Panc1 (cell line): ENCODE results near the gene CHMP6. TPM values are rescaled to one million over a fixed set of nuclear protein-coding genes. Genes with fewer than 3 reads are reported as not detected.

Experiments
- ATAC-seq: fragments of 200-7000 bp; cut with Tn5 transposase; 2 replicates; pipeline ENCODE4 v1.9.1; 2020; ENCODE audit warnings: mild to moderate bottlenecking, moderate library complexity
- BruUV-seq: library from RNA; stranded (reverse); fragments of 400-500 nt; replicated peaks from 2 replicates; lab custom pipeline; 2021; lab: Mats Ljungman, UMichigan
- CTCF ChIA-PET: fragments of 300-600 bp; sonication (Branson Sonifier 250); formaldehyde crosslinking; loops from one replicate; lab custom pipeline; 2022; ENCODE audit warnings: antibody characterized with exemption; lab: Charles Lee
- POLR2A ChIA-PET: fragments of 300-600 bp; sonication (Branson Sonifier 250); formaldehyde crosslinking; loops from one replicate; lab custom pipeline; 2022; ENCODE audit warnings: antibody characterized with exemption; lab: Charles Lee
- DNase-seq: peaks from one replicate; pipeline ENCODE4 v3.0.0-alpha.2; 2010; ENCODE audit warnings: low read depth, low spot score
- H3K27ac ChIP-seq: 2 replicates; pipeline ENCODE4 v1.5.1; 2011; ENCODE audit warnings: mild to moderate bottlenecking, low read length, inconsistent platforms
- H3K27me3 ChIP-seq: fragments of 200-500 bp; sonication (Bioruptor generic); 2 replicates; pipeline ENCODE4 v1.6.0; 2014; ENCODE audit warnings: low read length, inconsistent platforms; ENCODE audit not compliant: control insufficient read depth, insufficient read depth
- H3K36me3 ChIP-seq: fragments of 200-500 bp; sonication (Bioruptor generic); 2 replicates; pipeline ENCODE4 v1.5.1; 2014; ENCODE audit warnings: inconsistent platforms, mild to moderate bottlenecking, low read length, moderate library complexity; ENCODE audit not compliant: control insufficient read depth, insufficient read depth
- H3K4me1 ChIP-seq: 2 replicates; pipeline ENCODE4 v1.5.1; 2011; ENCODE audit warnings: inconsistent platforms, mild to moderate bottlenecking, low read length, moderate library complexity; ENCODE audit not compliant: control insufficient read depth, insufficient read depth
- H3K4me3 ChIP-seq, 2 experiments: 2 replicates each; pipeline ENCODE4 v1.5.1; 2011 to 2012; ENCODE audit warnings: low read depth in 2 of 2, low read length in 2 of 2, mild to moderate bottlenecking in 2 of 2, inconsistent platforms in 1 of 2, moderate library complexity in 1 of 2
- H3K9me3 ChIP-seq: fragments of 200-500 bp; sonication (Bioruptor generic); 2 replicates; pipeline ENCODE4 v1.5.1; 2014; ENCODE audit warnings: low read depth, mild to moderate bottlenecking, inconsistent platforms, low read length, moderate library complexity; ENCODE audit not compliant: control insufficient read depth, insufficient read depth
- POLR2AphosphoS5 ChIP-seq: IDR thresholded peaks from 2 replicates; pipeline ENCODE4 v1.6.1; 2012; ENCODE audit warnings: mild to moderate bottlenecking, low read depth, low read length, moderate library complexity
- SIN3A ChIP-seq: IDR thresholded peaks from 2 replicates; pipeline ENCODE4 v1.6.1; 2012; ENCODE audit warnings: low read depth, mild to moderate bottlenecking, low read length, moderate library complexity, borderline replicate concordance; ENCODE audit not compliant: insufficient read depth
- TCF7L2 ChIP-seq: IDR thresholded peaks from 2 replicates; pipeline ENCODE4 v1.6.1; 2011; ENCODE audit warnings: mild to moderate bottlenecking, low read depth, low read length, inconsistent platforms
- in situ Hi-C: cut with HindIII; loops from 2 replicates; pipeline ENCODE4 v1.10.0; 2016; ENCODE audit warnings: low sequenced_read_pairs, low pct_unique_long_range_greater_than_20kb
- intact Hi-C: fragments of 100-400 bp; cut with micrococcal nuclease; formaldehyde crosslinking; loops from one replicate; pipeline ENCODE4 v1.10.0; 2022; ENCODE audit not compliant: unreplicated experiment
- total RNA-seq: library from RNA; stranded (reverse); gene quantifications from one replicate; pipeline ENCODE4 v1.2.1, GENCODE V29; 2021; ENCODE audit not compliant: unreplicated experiment
- TF ChIP-seq, protein P1 (sequence below), 2 experiments: IDR thresholded peaks; 2 replicates each; pipeline ENCODE4 v1.6.1; 2011 to 2012; ENCODE audit warnings: low read depth in 2 of 2, control low read depth in 1 of 2, low read length in 1 of 2, mild to moderate bottlenecking in 1 of 2, moderate library complexity in 1 of 2; ENCODE audit not compliant: insufficient read depth in 1 of 2
- TF ChIP-seq, protein P2 (sequence below): fragments of 450-650 bp; IDR thresholded peaks from 2 replicates; pipeline ENCODE4 v1.5.1; 2017; ENCODE audit warnings: mild to moderate bottlenecking

Gene CHMP6
- total RNA-seq, 1 experiment from 2014 or later = 43.7 TPM

DNA sequence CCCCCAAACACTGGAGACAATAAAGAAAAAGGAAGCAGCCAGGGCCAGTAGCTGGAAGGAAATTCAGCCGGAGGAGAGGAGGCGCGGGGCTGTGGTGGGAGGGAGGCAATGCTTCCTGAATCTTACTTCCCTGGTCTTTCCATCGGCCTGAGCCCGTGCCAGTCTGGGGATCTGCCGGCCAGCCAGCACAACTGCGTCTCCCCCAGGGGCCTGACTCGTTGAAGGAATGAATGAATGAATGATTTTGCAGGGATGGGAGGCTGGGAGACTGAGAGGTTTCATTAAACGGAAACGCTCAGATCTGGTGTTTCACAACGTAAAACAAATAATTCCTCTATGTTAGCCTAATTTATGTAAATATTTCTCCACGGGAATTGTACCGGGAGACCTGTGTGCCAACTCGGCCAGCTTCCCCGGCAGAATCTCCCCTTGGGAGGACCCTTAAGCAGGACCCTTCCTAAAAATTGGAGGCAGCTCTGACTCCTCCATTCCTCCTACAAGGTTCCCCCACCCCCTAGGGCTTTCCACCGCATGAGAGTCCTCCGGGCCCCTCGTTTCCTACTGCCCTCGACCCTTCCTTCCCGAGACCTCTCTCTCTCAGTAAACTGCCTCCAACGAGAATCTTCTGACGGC, 42.0 kb downstream of the CHMP6 start:
- in situ Hi-C loops = no loop called here
- H3K27me3 ChIP-seq = no peaks in the 10 kb centered on the region
- no peaks in the 10 kb centered on the region for H3K9me3 ChIP-seq
- TF ChIP-seq, protein P1, sequence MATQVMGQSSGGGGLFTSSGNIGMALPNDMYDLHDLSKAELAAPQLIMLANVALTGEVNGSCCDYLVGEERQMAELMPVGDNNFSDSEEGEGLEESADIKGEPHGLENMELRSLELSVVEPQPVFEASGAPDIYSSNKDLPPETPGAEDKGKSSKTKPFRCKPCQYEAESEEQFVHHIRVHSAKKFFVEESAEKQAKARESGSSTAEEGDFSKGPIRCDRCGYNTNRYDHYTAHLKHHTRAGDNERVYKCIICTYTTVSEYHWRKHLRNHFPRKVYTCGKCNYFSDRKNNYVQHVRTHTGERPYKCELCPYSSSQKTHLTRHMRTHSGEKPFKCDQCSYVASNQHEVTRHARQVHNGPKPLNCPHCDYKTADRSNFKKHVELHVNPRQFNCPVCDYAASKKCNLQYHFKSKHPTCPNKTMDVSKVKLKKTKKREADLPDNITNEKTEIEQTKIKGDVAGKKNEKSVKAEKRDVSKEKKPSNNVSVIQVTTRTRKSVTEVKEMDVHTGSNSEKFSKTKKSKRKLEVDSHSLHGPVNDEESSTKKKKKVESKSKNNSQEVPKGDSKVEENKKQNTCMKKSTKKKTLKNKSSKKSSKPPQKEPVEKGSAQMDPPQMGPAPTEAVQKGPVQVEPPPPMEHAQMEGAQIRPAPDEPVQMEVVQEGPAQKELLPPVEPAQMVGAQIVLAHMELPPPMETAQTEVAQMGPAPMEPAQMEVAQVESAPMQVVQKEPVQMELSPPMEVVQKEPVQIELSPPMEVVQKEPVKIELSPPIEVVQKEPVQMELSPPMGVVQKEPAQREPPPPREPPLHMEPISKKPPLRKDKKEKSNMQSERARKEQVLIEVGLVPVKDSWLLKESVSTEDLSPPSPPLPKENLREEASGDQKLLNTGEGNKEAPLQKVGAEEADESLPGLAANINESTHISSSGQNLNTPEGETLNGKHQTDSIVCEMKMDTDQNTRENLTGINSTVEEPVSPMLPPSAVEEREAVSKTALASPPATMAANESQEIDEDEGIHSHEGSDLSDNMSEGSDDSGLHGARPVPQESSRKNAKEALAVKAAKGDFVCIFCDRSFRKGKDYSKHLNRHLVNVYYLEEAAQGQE (IDR thresholded peaks at IDR 0.05; ENCODE audit: insufficient read depth in 1 of 2, low read depth in 2 of 2, low read length in 1 of 2) = no peak
- no peak for TF ChIP-seq TCF7L2
- TF ChIP-seq, protein P2, sequence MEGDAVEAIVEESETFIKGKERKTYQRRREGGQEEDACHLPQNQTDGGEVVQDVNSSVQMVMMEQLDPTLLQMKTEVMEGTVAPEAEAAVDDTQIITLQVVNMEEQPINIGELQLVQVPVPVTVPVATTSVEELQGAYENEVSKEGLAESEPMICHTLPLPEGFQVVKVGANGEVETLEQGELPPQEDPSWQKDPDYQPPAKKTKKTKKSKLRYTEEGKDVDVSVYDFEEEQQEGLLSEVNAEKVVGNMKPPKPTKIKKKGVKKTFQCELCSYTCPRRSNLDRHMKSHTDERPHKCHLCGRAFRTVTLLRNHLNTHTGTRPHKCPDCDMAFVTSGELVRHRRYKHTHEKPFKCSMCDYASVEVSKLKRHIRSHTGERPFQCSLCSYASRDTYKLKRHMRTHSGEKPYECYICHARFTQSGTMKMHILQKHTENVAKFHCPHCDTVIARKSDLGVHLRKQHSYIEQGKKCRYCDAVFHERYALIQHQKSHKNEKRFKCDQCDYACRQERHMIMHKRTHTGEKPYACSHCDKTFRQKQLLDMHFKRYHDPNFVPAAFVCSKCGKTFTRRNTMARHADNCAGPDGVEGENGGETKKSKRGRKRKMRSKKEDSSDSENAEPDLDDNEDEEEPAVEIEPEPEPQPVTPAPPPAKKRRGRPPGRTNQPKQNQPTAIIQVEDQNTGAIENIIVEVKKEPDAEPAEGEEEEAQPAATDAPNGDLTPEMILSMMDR = no peak
- no peak for TF ChIP-seq SIN3A
- no peak for TF ChIP-seq POLR2AphosphoS5
- ChIA-PET CTCF (interaction anchor here (0.6 kb wide), 1 partner anchor 46 kb away, joined by 3 read pairs; no protein-coding TSS in a partner anchor), POLR2A (no interaction called here)
- ATAC-seq = no peak
- no peak for DNase-seq
- peaks cover 16% of the 10 kb centered on the region for H3K4me1 ChIP-seq
- peak overlapping the region; percentile 44 for H3K27ac ChIP-seq
- H3K36me3 ChIP-seq = peaks cover 7% of the 10 kb centered on the region; the same call in 1 of the 2 replicates
- no TSS peak for BruUV-seq
- H3K4me3 ChIP-seq = peak overlapping the region; percentile 60 to 87
- intact Hi-C loops = no loop called here

DNA sequence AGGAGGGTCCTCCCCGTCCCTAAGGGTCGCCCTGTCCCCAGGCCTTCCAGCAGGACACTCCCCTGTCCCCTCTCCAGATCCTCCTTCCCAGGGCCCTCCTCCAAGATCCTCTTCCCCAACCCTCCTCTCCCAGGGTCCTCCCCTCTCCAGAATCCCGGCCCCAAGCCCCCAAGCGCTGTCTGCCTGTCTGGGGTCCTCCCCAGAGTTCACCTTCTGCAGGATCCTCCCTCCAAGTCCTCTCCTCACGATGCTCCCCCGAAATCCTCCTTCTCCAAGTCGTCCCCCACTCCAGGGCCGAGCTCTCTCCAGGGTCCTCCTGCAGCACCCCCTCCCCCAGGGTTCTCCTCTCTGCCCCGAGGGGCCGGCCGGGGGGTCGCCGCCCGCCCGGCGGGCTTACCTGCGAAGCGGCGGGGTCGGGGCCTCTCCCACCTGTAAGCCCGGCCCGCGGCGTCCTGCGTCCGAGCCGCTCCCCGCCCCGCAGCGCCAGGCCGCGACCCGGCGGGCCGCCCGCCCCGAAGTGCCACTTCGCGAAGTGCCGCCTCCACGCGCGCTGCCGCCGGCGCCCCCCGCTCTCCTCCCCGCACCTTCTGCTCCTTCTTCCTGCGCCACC, 42.6 kb downstream of the CHMP6 start:
- CTCF ChIA-PET = interaction anchor here (0.6 kb wide), 1 partner anchor 47 kb away, joined by 3 read pairs; no protein-coding TSS in a partner anchor
- DNase-seq (no peak), ATAC-seq (peak; percentile 35)
- H3K4me3 ChIP-seq = peak overlapping the region; percentile 60 to 87
- POLR2A ChIA-PET = no interaction called here
- BruUV-seq = no TSS peak
- H3K36me3 ChIP-seq = peaks cover 7% of the 10 kb centered on the region; the same call in 1 of the 2 replicates
- no peaks in the 10 kb centered on the region for H3K9me3 ChIP-seq
- in situ Hi-C loops = no loop called here
- intact Hi-C loops = no loop called here
- peak overlapping the region; percentile 44 for H3K27ac ChIP-seq
- TF ChIP-seq, protein P1 (IDR thresholded peaks at IDR 0.05; ENCODE audit: insufficient read depth in 1 of 2, low read depth in 2 of 2, low read length in 1 of 2) = no peak
- TF ChIP-seq TCF7L2 (no peak), SIN3A (no peak), POLR2AphosphoS5 (no peak)
- TF ChIP-seq, protein P2 = no peak
- H3K4me1 ChIP-seq = peaks cover 23% of the 10 kb centered on the region
- H3K27me3 ChIP-seq = no peaks in the 10 kb centered on the region
